IMR-90 (cell line): ENCODE results near the gene MYO9A. TPM values are rescaled to one million over a fixed set of nuclear protein-coding genes. Genes with fewer than 3 reads are reported as not detected.

Experiments used
- ATAC-seq: fragments of 200-7000 bp; cut with Tn5 transposase; 2 replicates; pipeline ENCODE4 v1.9.1; 2020; ENCODE audit warnings: low read depth, mild to moderate bottlenecking, moderate library complexity
- BruUV-seq: library from RNA; stranded (reverse); fragments of 400-500 nt; replicated peaks from 2 replicates; lab custom pipeline; 2021; lab: Mats Ljungman, UMichigan
- CTCF ChIA-PET: fragments of 300-600 bp; formaldehyde crosslinking; extraction: SDS; loops from one replicate; lab custom pipeline; 2021; ENCODE audit warnings: antibody characterized with exemption; lab: Yijun Ruan, JAX
- POLR2A ChIA-PET: fragments of 300-600 bp; sonication (Branson Sonifier 250); formaldehyde crosslinking; loops from one replicate; lab custom pipeline; 2022; ENCODE audit warnings: antibody characterized with exemption; ENCODE audit not compliant: unreplicated experiment; lab: Charles Lee
- DNase-seq: peaks from one replicate; pipeline ENCODE4 v3.0.0; 2013
- H2AFZ ChIP-seq: replicated peaks from 2 replicates; pipeline ENCODE3; 2013; ENCODE audit warnings: low read length, mild to moderate bottlenecking; ENCODE audit not compliant: poor library complexity
- H2AK5ac ChIP-seq: 2 replicates; pipeline ENCODE4 v1.6.1; 2013; ENCODE audit warnings: low read depth, low read length, inconsistent platforms
- H2AK9ac ChIP-seq: replicated peaks from 2 replicates; pipeline ENCODE3; 2013; ENCODE audit warnings: mild to moderate bottlenecking, low read depth, low read length, moderate library complexity; ENCODE audit not compliant: poor library complexity
- H2BK120ac ChIP-seq: 2 replicates; pipeline ENCODE4 v1.6.1; 2013; ENCODE audit warnings: low read depth, low read length, inconsistent platforms
- H2BK15ac ChIP-seq: 3 replicates; pipeline ENCODE4 v1.6.1; 2013; ENCODE audit warnings: low read depth, low read length, inconsistent platforms
- H2BK20ac ChIP-seq: 2 replicates; pipeline ENCODE4 v1.6.1; 2013; ENCODE audit warnings: low read depth, mild to moderate bottlenecking, inconsistent platforms, low read length, moderate library complexity
- H2BK5ac ChIP-seq: 2 replicates; pipeline ENCODE4 v1.6.1; 2013; ENCODE audit warnings: mild to moderate bottlenecking, low read depth, low read length, inconsistent platforms; ENCODE audit not compliant: poor library complexity, severe bottlenecking
- H3K14ac ChIP-seq: replicated peaks from 2 replicates; pipeline ENCODE4 v1.6.1; 2013; ENCODE audit warnings: low read depth, low read length, inconsistent platforms
- H3K18ac ChIP-seq: 2 replicates; pipeline ENCODE4 v1.6.1; 2013; ENCODE audit warnings: low read depth, low read length, control low read depth
- H3K23ac ChIP-seq: 2 replicates; pipeline ENCODE4 v1.6.1; 2013; ENCODE audit warnings: low read depth, low read length, inconsistent platforms
- H3K27ac ChIP-seq: 2 replicates; pipeline ENCODE4 v1.5.1; 2013; ENCODE audit warnings: mild to moderate bottlenecking, control low read depth, low read length; ENCODE audit not compliant: insufficient read depth
- H3K27me3 ChIP-seq: 2 replicates; pipeline ENCODE4 v1.6.1; 2013; ENCODE audit warnings: low read length; ENCODE audit not compliant: control insufficient read depth, insufficient read depth
- H3K36me3 ChIP-seq: 2 replicates; pipeline ENCODE4 v1.6.1; 2013; ENCODE audit warnings: low read length, mixed read lengths; ENCODE audit not compliant: control insufficient read depth, insufficient read depth
- H3K4ac ChIP-seq: 2 replicates; pipeline ENCODE4 v1.6.1; 2013; ENCODE audit warnings: low read depth, low read length, inconsistent platforms
- H3K4me1 ChIP-seq: 2 replicates; pipeline ENCODE4 v1.6.1; 2013; ENCODE audit warnings: low read length, mixed read lengths; ENCODE audit not compliant: control insufficient read depth, insufficient read depth
- H3K4me2 ChIP-seq: 2 replicates; pipeline ENCODE4 v1.6.1; 2013; ENCODE audit warnings: low read depth, mild to moderate bottlenecking, control low read depth, low read length, moderate library complexity
- H3K4me3 ChIP-seq: 2 replicates; pipeline ENCODE4 v1.5.1; 2013; ENCODE audit warnings: low read depth, mild to moderate bottlenecking, control low read depth, low read length, moderate library complexity; ENCODE audit not compliant: insufficient read depth
- H3K56ac ChIP-seq: 2 replicates; pipeline ENCODE4 v1.6.1; 2013; ENCODE audit warnings: low read length, inconsistent platforms; ENCODE audit not compliant: insufficient read depth; ENCODE audit errors: extremely low read depth
- H3K79me1 ChIP-seq, 2 experiments: 2 replicates each; pipeline ENCODE4 v1.6.1; 2013; ENCODE audit warnings: low read length in 2 of 2, inconsistent platforms in 1 of 2, low read depth in 1 of 2
- H3K9ac ChIP-seq: 2 replicates; pipeline ENCODE4 v1.6.1; 2013; ENCODE audit warnings: low read depth, low read length, control low read depth
- H3K9me1 ChIP-seq: 2 replicates; pipeline ENCODE4 v1.6.1; 2013; ENCODE audit warnings: low read length, inconsistent platforms; ENCODE audit not compliant: insufficient read depth
- H3K9me3 ChIP-seq: 2 replicates; pipeline ENCODE4 v1.6.1; 2013; ENCODE audit warnings: low read length; ENCODE audit not compliant: control insufficient read depth, insufficient read depth
- H4K20me1 ChIP-seq: 2 replicates; pipeline ENCODE4 v1.6.1; 2013; ENCODE audit warnings: low read length, inconsistent platforms; ENCODE audit not compliant: insufficient read depth
- H4K5ac ChIP-seq: 2 replicates; pipeline ENCODE4 v1.6.1; 2013; ENCODE audit warnings: mild to moderate bottlenecking, low read depth, low read length, control low read depth
- H4K8ac ChIP-seq, 2 experiments: 2 replicates each; pipeline ENCODE4 v1.6.1; 2013; ENCODE audit warnings: low read depth in 2 of 2, low read length in 2 of 2, control low read depth in 1 of 2, inconsistent platforms in 1 of 2
- H4K91ac ChIP-seq: 2 replicates; pipeline ENCODE4 v1.6.1; 2013; ENCODE audit warnings: low read depth, low read length, inconsistent platforms; ENCODE audit not compliant: insufficient read depth
- CEBPB ChIP-seq: IDR thresholded peaks from 2 replicates; pipeline ENCODE4 v1.6.1; 2012; ENCODE audit warnings: low read depth, low read length, improper control_type of control experiment
- CHD1 ChIP-seq: IDR thresholded peaks from 2 replicates; pipeline ENCODE4 v1.6.1; 2012; ENCODE audit warnings: low read depth, low read length, improper control_type of control experiment
- CTCF ChIP-seq: conservative IDR thresholded peaks from 2 replicates; pipeline ENCODE4 v1.5.1; 2012; ENCODE audit warnings: mild to moderate bottlenecking, low read depth, low read length, improper control_type of control experiment
- FOS ChIP-seq: fragments of 150-350 bp; IDR thresholded peaks from 2 replicates; pipeline ENCODE4 v1.6.1; 2016; ENCODE audit warnings: low read depth, low read length
- MAFK ChIP-seq: IDR thresholded peaks from 2 replicates; pipeline ENCODE4 v1.6.1; 2012; ENCODE audit warnings: low read depth, low read length, improper control_type of control experiment
- MAZ ChIP-seq: IDR thresholded peaks from 2 replicates; pipeline ENCODE4 v1.6.1; 2012; ENCODE audit warnings: low read depth, mild to moderate bottlenecking, low read length, improper control_type of control experiment, moderate library complexity, borderline replicate concordance
- MXI1 ChIP-seq: IDR thresholded peaks from 2 replicates; pipeline ENCODE4 v1.6.1; 2012; ENCODE audit warnings: low read depth, mild to moderate bottlenecking, low read length, moderate library complexity, borderline replicate concordance
- NFE2L2 ChIP-seq: fragments of 150-350 bp; IDR thresholded peaks from 2 replicates; pipeline ENCODE4 v1.6.1; 2016; ENCODE audit warnings: low read depth, mild to moderate bottlenecking, low read length
- POLR2A ChIP-seq: IDR thresholded peaks from 2 replicates; pipeline ENCODE4 v1.6.1; 2012; ENCODE audit warnings: mild to moderate bottlenecking, low read depth, low read length
- RAD21 ChIP-seq: IDR thresholded peaks from 2 replicates; pipeline ENCODE4 v1.6.1; 2012; ENCODE audit warnings: low read length, improper control_type of control experiment
- RCOR1 ChIP-seq: IDR thresholded peaks from 2 replicates; pipeline ENCODE4 v1.6.1; 2012; ENCODE audit warnings: mild to moderate bottlenecking, low read length, improper control_type of control experiment; ENCODE audit not compliant: insufficient replicate concordance
- RFX5 ChIP-seq: IDR thresholded peaks from 2 replicates; pipeline ENCODE4 v1.8.0; 2012; ENCODE audit warnings: low read depth, mild to moderate bottlenecking, low read length, moderate library complexity
- SMC3 ChIP-seq: fragments of 150-350 bp; IDR thresholded peaks from 2 replicates; pipeline ENCODE4 v1.6.1; 2016; ENCODE audit warnings: low read depth, mild to moderate bottlenecking, antibody characterized with exemption, low read length, moderate library complexity
- USF2 ChIP-seq: fragments of 150-350 bp; IDR thresholded peaks from 2 replicates; pipeline ENCODE4 v1.6.1; 2017; ENCODE audit warnings: mild to moderate bottlenecking, antibody characterized with exemption, low read length, low read depth
- WGBS, 2 experiments: methylation state at CpG; one replicate each; pipeline versions ENCODE4 v1.1.5 to v1.1.7; 2013; ENCODE audit warnings: missing lambda C conversion rate in 2 of 2; ENCODE audit not compliant: insufficient read length in 1 of 2; ENCODE audit errors: extremely low coverage in 2 of 2; 5-methylcytosine and 5-hydroxymethylcytosine counted together
- dilution Hi-C: fragments of 300-500 bp; cut with HindIII; formaldehyde crosslinking; loops from one replicate; pipeline ENCODE4 v1.14.3; 2018; ENCODE audit warnings: low sequenced_read_pairs; ENCODE audit not compliant: unreplicated experiment
- in situ Hi-C: fragments of 300-500 bp; cut with MboI; formaldehyde crosslinking; loops from 3 replicates; pipeline ENCODE4 v1.14.3; 2019; ENCODE audit warnings: low sequenced_read_pairs, inconsistent platforms, mixed read lengths
- intact Hi-C: fragments of 100-400 bp; cut with micrococcal nuclease; formaldehyde crosslinking; loops from 2 replicates; pipeline ENCODE4 v1.10.0; 2022
- polyA plus RNA-seq, 3 experiments: library from polyadenylated mRNA; depleted of rRNA; stranded (reverse); fragments of >200 nt; gene quantifications; 2 replicates each; pipeline ENCODE4 v1.2.3, GENCODE V29; 2012; ENCODE audit warnings: low replicate concordance in 1 of 3
- total RNA-seq: library from RNA; depleted of rRNA; stranded (reverse); fragments of >200 nt; gene quantifications from 2 replicates; pipeline ENCODE4 v1.2.3, GENCODE V29; 2012
- TF ChIP-seq, protein P1 (sequence below): fragments of 150-350 bp; IDR thresholded peaks from 2 replicates; pipeline ENCODE4 v1.6.1; 2016; ENCODE audit warnings: low read depth, mild to moderate bottlenecking, low read length, moderate library complexity, borderline replicate concordance

The MYO9A gene
- total and polyA plus RNA-seq, 2 of the 4 experiments (the other 2 are of a cell fraction) = 6.0 to 49.5 TPM

DNA sequence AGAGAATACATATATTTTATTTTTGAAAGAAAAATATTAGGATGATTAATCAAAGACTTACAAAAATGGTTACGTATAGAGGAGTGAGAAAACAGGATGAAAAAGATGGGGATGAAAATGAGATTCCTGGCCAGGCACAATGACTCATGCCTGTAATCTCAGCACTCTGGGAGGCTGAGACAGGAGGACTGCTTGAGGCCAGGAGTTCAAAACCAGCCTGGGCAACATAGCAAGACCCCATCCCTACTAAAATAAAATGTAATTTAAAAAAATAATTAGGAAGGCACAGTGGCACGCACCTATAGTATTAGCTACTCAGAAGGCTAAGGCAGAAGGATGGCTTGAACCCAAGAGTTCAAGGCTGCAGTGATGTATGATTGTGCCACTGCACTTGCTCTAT lies 11.9 kb downstream of the MYO9A start:
- H3K14ac ChIP-seq = no peak overlapping the region
- no peak overlapping the region for H3K23ac ChIP-seq
- H2AK9ac ChIP-seq = no peak overlapping the region
- H2BK120ac ChIP-seq = no peak overlapping the region
- H3K4me2 ChIP-seq = no peak overlapping the region
- H3K9ac ChIP-seq = no peak overlapping the region
- H2BK5ac ChIP-seq = no peak overlapping the region
- no peak overlapping the region for H2AFZ ChIP-seq
- peaks cover 5% of the 10 kb centered on the region; the same call in 1 of the 2 replicates for H3K4me1 ChIP-seq
- no peaks in the 10 kb centered on the region for H3K27me3 ChIP-seq
- no TSS peak for BruUV-seq
- no peak for TF ChIP-seq SMC3
- no peak for TF ChIP-seq CHD1
- TF ChIP-seq MAZ = no peak
- TF ChIP-seq USF2 = no peak
- no peak for TF ChIP-seq RFX5
- TF ChIP-seq RAD21 = no peak
- no peak for TF ChIP-seq CEBPB
- no peak for TF ChIP-seq POLR2A
- no peak for TF ChIP-seq CTCF
- no peak for TF ChIP-seq RCOR1
- TF ChIP-seq, protein P1, sequence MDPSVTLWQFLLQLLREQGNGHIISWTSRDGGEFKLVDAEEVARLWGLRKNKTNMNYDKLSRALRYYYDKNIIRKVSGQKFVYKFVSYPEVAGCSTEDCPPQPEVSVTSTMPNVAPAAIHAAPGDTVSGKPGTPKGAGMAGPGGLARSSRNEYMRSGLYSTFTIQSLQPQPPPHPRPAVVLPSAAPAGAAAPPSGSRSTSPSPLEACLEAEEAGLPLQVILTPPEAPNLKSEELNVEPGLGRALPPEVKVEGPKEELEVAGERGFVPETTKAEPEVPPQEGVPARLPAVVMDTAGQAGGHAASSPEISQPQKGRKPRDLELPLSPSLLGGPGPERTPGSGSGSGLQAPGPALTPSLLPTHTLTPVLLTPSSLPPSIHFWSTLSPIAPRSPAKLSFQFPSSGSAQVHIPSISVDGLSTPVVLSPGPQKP = no peak
- TF ChIP-seq MXI1 = no peak
- no peak for TF ChIP-seq NFE2L2
- TF ChIP-seq FOS = no peak
- TF ChIP-seq MAFK = no peak
- no peak overlapping the region for H2BK20ac ChIP-seq
- no peak overlapping the region for H3K4me3 ChIP-seq
- no peak overlapping the region for H4K91ac ChIP-seq
- H3K79me1 ChIP-seq = peaks cover 9 to 37% of the 10 kb centered on the region in 2 experiments; a peak in 3 of 4 replicates
- dilution Hi-C loops (no loop called here), intact Hi-C loops (no loop called here), in situ Hi-C loops (no loop called here)
- 100% methylated on average over 1 of the region's 2 CpGs; no CpG with 5 or more reads in 1 of the 2 experiments for WGBS, 2 experiments
- no peak overlapping the region for H3K56ac ChIP-seq
- H4K5ac ChIP-seq = no peak overlapping the region
- no peak overlapping the region for H4K8ac ChIP-seq
- CTCF ChIA-PET = no interaction called here
- peaks cover 46% of the 10 kb centered on the region for H4K20me1 ChIP-seq
- no peaks in the 10 kb centered on the region for H3K9me3 ChIP-seq
- H3K9me1 ChIP-seq = no peaks in the 10 kb centered on the region
- POLR2A ChIA-PET = no interaction called here
- no peak overlapping the region for H3K18ac ChIP-seq
- no peaks in the 10 kb centered on the region for H3K36me3 ChIP-seq
- no peak overlapping the region for H2AK5ac ChIP-seq
- ATAC-seq (no peak), DNase-seq (no peak)
- no peak overlapping the region for H2BK15ac ChIP-seq
- no peak overlapping the region for H3K27ac ChIP-seq
- no peak overlapping the region for H3K4ac ChIP-seq
